HCT116 (cell line): ENCODE measurements around the gene GLMP. TPM values are rescaled to one million over a fixed set of nuclear protein-coding genes. Genes with fewer than 3 reads are reported as not detected.

ENCODE experiments used
- ATAC-seq: fragments of 200-7000 bp; cut with Tn5 transposase; 2 replicates; pipeline ENCODE4 v1.9.1; 2020; ENCODE audit warnings: mild to moderate bottlenecking, moderate library complexity
- BruUV-seq: library from RNA; stranded (reverse); fragments of 400-500 nt; replicated peaks from 2 replicates; lab custom pipeline; 2021; lab: Mats Ljungman, UMichigan
- CTCF ChIA-PET: fragments of 300-600 bp; sonication (Branson Sonifier 250); formaldehyde crosslinking; loops from one replicate; lab custom pipeline; 2021; ENCODE audit warnings: antibody characterized with exemption; lab: Charles Lee
- POLR2A ChIA-PET: fragments of 300-600, 350-600 bp; sonication (Branson Sonifier 250); formaldehyde crosslinking; loops from one replicate; lab custom pipeline; 2021; ENCODE audit warnings: antibody characterized with exemption; lab: Charles Lee
- RAD21 ChIA-PET, 2 experiments: fragments of 300-600 bp; sonication (Branson Sonifier 250); formaldehyde crosslinking; loops; one replicate each; lab custom pipeline; 2023; ENCODE audit warnings: low total read pairs in 2 of 2; ENCODE audit not compliant: uncharacterized antibody in 2 of 2, unreplicated experiment in 2 of 2, low non-redundant PET in 1 of 2; lab: Charles Lee
- DNase-seq: peaks from one replicate; pipeline ENCODE4 v3.0.0-alpha.2; 2010; ENCODE audit warnings: low read depth, low spot score
- H2AFZ ChIP-seq: fragments of 200-600 bp; shearing (Covaris generic), sonication (generic); 2 replicates; pipeline ENCODE4 v1.6.1; 2017; ENCODE audit warnings: low read depth, mixed run types, mixed read lengths, antibody characterized with exemption, low read length; ENCODE audit not compliant: poor library complexity, severe bottlenecking
- H3K27ac ChIP-seq: 2 replicates; pipeline ENCODE4 v1.5.1; 2012; ENCODE audit warnings: low read depth, low read length
- H3K27me3 ChIP-seq: fragments of 200-600 bp; sonication (generic); 2 replicates; pipeline ENCODE4 v1.6.1; 2016; ENCODE audit warnings: mixed run types, low read length, mixed read lengths; ENCODE audit not compliant: insufficient read depth
- H3K36me3 ChIP-seq, 2 experiments: fragments of 200-500 bp in 1 of 2; fragments of 200-600 bp in 1 of 2; sonication (Bioruptor generic) in 1 of 2; sonication (generic) in 1 of 2; 2 replicates each; pipeline versions ENCODE4 v1.5.1 to v1.6.1; 2014 to 2016; ENCODE audit warnings: low read length in 2 of 2, inconsistent platforms in 1 of 2, mixed read lengths in 1 of 2, mixed run types in 1 of 2; ENCODE audit not compliant: insufficient read depth in 2 of 2, control insufficient read depth in 1 of 2
- H3K4me1 ChIP-seq, 2 experiments: fragments of 200-600 bp in 1 of 2; sonication (generic) in 1 of 2; 2 replicates each; pipeline versions ENCODE4 v1.5.1 to v1.6.1; 2012 to 2017; ENCODE audit warnings: low read length in 2 of 2, inconsistent platforms in 1 of 2, mild to moderate bottlenecking in 1 of 2, mixed read lengths in 1 of 2, mixed run types in 1 of 2, moderate library complexity in 1 of 2; ENCODE audit not compliant: insufficient read depth in 2 of 2, control insufficient read depth in 1 of 2
- H3K4me2 ChIP-seq: fragments of 200-600 bp; sonication (generic); 2 replicates; pipeline ENCODE4 v1.6.1; 2017; ENCODE audit warnings: mixed run types, low read length, mixed read lengths
- H3K4me3 ChIP-seq, 2 experiments: fragments of 200-600 bp in 1 of 2; sonication (generic) in 1 of 2; replicated peaks in 1 of 2; 2 replicates each; pipeline ENCODE4 v1.5.1; 2011 to 2016; ENCODE audit warnings: low read length in 2 of 2, control low read depth in 1 of 2, low read depth in 1 of 2, mild to moderate bottlenecking in 1 of 2, mixed read lengths in 1 of 2, mixed run types in 1 of 2
- H3K79me2 ChIP-seq: fragments of 200-600 bp; sonication (generic); 2 replicates; pipeline ENCODE4 v1.6.1; 2017; ENCODE audit warnings: mild to moderate bottlenecking, mixed run types, low read length, moderate library complexity, mixed read lengths; ENCODE audit not compliant: insufficient read depth
- H3K9ac ChIP-seq: fragments of 200-600 bp; sonication (generic); 2 replicates; pipeline ENCODE4 v1.6.1; 2016; ENCODE audit warnings: low read length, mixed read lengths
- H3K9me2 ChIP-seq: fragments of 200-600 bp; sonication (generic), shearing (Covaris generic); 2 replicates; pipeline ENCODE4 v1.6.1; 2017; ENCODE audit warnings: mixed run types, mild to moderate bottlenecking, moderate library complexity; ENCODE audit not compliant: insufficient read depth
- H3K9me3 ChIP-seq, 2 experiments: fragments of 200-500 bp in 1 of 2; fragments of 200-600 bp in 1 of 2; sonication (Bioruptor generic) in 1 of 2; sonication (generic) in 1 of 2; 2 replicates each; pipeline ENCODE4 v1.6.1; 2014 to 2017; ENCODE audit warnings: low read length in 2 of 2, mixed read lengths in 2 of 2, inconsistent platforms in 1 of 2, low read depth in 1 of 2, mild to moderate bottlenecking in 1 of 2, mixed run types in 1 of 2, moderate library complexity in 1 of 2; ENCODE audit not compliant: control insufficient read depth in 1 of 2, insufficient read depth in 1 of 2
- H4K20me1 ChIP-seq: fragments of 200-600 bp; sonication (generic), shearing (Covaris generic); 2 replicates; pipeline ENCODE4 v1.6.1; 2017; ENCODE audit warnings: mixed run types, mild to moderate bottlenecking, moderate library complexity; ENCODE audit not compliant: insufficient read depth
- CBX3 ChIP-seq: IDR thresholded peaks from 2 replicates; pipeline ENCODE4 v1.6.1; 2012; ENCODE audit warnings: low read depth
- EZH2phosphoT487 ChIP-seq: fragments of 200-600 bp; IDR thresholded peaks from 2 replicates; pipeline ENCODE4 v1.6.1; 2018; ENCODE audit warnings: antibody characterized with exemption, borderline replicate concordance
- FOSL1 ChIP-seq: IDR thresholded peaks from 2 replicates; pipeline ENCODE4 v1.6.1; 2012; ENCODE audit warnings: low read depth
- JUND ChIP-seq: IDR thresholded peaks from 2 replicates; pipeline ENCODE4 v1.6.1; 2012
- POLR2A ChIP-seq: IDR thresholded peaks from 2 replicates; pipeline ENCODE4 v1.7.0; 2011; ENCODE audit warnings: borderline replicate concordance; ENCODE audit not compliant: insufficient read depth, insufficient read length; ENCODE audit errors: extremely low read depth
- TCF7L2 ChIP-seq: IDR thresholded peaks from 2 replicates; pipeline ENCODE4 v1.7.0; 2011; ENCODE audit warnings: borderline replicate concordance, inconsistent platforms; ENCODE audit not compliant: insufficient read depth, insufficient read length; ENCODE audit errors: extremely low read depth
- YY1 ChIP-seq: IDR thresholded peaks from 2 replicates; pipeline ENCODE4 v1.6.1; 2011; ENCODE audit warnings: low read length, low read depth, moderate library complexity, mild to moderate bottlenecking; ENCODE audit not compliant: insufficient replicate concordance; ENCODE audit errors: extremely low read depth
- ZFX ChIP-seq: fragments of 450-650 bp; IDR thresholded peaks from 2 replicates; pipeline ENCODE4 v1.6.1; 2017
- intact Hi-C: fragments of 100-400 bp; cut with micrococcal nuclease; formaldehyde crosslinking; loops from 2 replicates; pipeline ENCODE4 v1.10.0; 2022
- total RNA-seq: library from RNA; stranded (reverse); gene quantifications from one replicate; pipeline ENCODE4 v1.2.1, GENCODE V29; 2021; ENCODE audit not compliant: unreplicated experiment
- TF ChIP-seq, protein P1 (sequence below): IDR thresholded peaks from 2 replicates; pipeline ENCODE4 v1.6.1; 2012; ENCODE audit warnings: low read depth

GLMP gene
- total RNA-seq, 1 experiment from 2014 or later = 27.8 TPM

DNA sequence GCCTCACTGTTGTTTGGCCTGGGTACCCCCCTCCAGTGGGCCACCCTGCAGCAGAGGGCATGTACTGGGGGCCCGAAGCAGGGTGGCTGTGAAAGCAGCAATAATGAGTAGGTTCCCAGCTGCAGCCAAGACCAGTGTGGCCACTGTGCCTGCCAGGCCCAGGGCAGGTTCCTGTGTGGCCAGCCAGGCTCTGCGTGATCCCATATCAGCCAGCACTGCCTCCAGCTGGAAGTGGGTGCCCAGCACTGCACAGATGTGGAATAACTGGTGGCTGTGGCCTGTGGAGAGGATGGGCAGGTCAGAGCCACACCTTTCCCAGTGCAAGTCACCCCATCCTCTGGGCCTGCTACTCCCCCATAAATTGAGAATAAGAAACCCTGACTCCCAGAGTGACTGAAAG is 51.4 kb downstream of the GLMP start:
- Histone ChIP-seq H3K79me2 (no peaks in the 10 kb centered on the region), H3K4me2 (no peak overlapping the region), H2AFZ (no peak overlapping the region), H3K9me2 (no peaks in the 10 kb centered on the region), H3K9me3 (no peaks in the 10 kb centered on the region), H3K4me1 (peaks cover 14 to 31% of the 10 kb centered on the region in 2 experiments), H3K27ac (no peak overlapping the region), H3K9ac (no peak overlapping the region), H3K4me3 (no peak overlapping the region), H4K20me1 (peaks cover 3% of the 10 kb centered on the region; the same call in 1 of the 2 replicates), H3K27me3 (no peaks in the 10 kb centered on the region), H3K36me3 (peaks cover 1 to 4% of the 10 kb centered on the region in 2 experiments; a peak in 1 of 4 replicates)
- ChIA-PET RAD21 (no interaction called here), POLR2A (no interaction called here), CTCF (no interaction called here)
- BruUV-seq = no TSS peak
- ATAC-seq (no peak), DNase-seq (no peak)
- intact Hi-C loops = no loop called here
- TF ChIP-seq, protein P1, sequence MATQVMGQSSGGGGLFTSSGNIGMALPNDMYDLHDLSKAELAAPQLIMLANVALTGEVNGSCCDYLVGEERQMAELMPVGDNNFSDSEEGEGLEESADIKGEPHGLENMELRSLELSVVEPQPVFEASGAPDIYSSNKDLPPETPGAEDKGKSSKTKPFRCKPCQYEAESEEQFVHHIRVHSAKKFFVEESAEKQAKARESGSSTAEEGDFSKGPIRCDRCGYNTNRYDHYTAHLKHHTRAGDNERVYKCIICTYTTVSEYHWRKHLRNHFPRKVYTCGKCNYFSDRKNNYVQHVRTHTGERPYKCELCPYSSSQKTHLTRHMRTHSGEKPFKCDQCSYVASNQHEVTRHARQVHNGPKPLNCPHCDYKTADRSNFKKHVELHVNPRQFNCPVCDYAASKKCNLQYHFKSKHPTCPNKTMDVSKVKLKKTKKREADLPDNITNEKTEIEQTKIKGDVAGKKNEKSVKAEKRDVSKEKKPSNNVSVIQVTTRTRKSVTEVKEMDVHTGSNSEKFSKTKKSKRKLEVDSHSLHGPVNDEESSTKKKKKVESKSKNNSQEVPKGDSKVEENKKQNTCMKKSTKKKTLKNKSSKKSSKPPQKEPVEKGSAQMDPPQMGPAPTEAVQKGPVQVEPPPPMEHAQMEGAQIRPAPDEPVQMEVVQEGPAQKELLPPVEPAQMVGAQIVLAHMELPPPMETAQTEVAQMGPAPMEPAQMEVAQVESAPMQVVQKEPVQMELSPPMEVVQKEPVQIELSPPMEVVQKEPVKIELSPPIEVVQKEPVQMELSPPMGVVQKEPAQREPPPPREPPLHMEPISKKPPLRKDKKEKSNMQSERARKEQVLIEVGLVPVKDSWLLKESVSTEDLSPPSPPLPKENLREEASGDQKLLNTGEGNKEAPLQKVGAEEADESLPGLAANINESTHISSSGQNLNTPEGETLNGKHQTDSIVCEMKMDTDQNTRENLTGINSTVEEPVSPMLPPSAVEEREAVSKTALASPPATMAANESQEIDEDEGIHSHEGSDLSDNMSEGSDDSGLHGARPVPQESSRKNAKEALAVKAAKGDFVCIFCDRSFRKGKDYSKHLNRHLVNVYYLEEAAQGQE = no peak
- TF ChIP-seq POLR2A (no peak), JUND (no peak), YY1 (no peak), CBX3 (no peak), FOSL1 (no peak), ZFX (no peak), EZH2phosphoT487 (no peak), TCF7L2 (no peak)
